Panc1 (cell line): ENCODE measurements around the gene SPECC1. TPM values are rescaled to one million over a fixed set of nuclear protein-coding genes. Genes with fewer than 3 reads are reported as not detected.
"Not testable (repeated sequence)": the region's sequence is repeated elsewhere in the genome, so short reads cannot be mapped to it uniquely, and the experiment has no call there.

ENCODE experiments used
- ATAC-seq: fragments of 200-7000 bp; cut with Tn5 transposase; 2 replicates; pipeline ENCODE4 v1.9.1; 2020; ENCODE audit warnings: mild to moderate bottlenecking, moderate library complexity
- BruUV-seq: library from RNA; stranded (reverse); fragments of 400-500 nt; replicated peaks from 2 replicates; lab custom pipeline; 2021; lab: Mats Ljungman, UMichigan
- CTCF ChIA-PET: fragments of 300-600 bp; sonication (Branson Sonifier 250); formaldehyde crosslinking; loops from one replicate; lab custom pipeline; 2022; ENCODE audit warnings: antibody characterized with exemption; lab: Charles Lee
- POLR2A ChIA-PET: fragments of 300-600 bp; sonication (Branson Sonifier 250); formaldehyde crosslinking; loops from one replicate; lab custom pipeline; 2022; ENCODE audit warnings: antibody characterized with exemption; lab: Charles Lee
- DNase-seq: peaks from one replicate; pipeline ENCODE4 v3.0.0-alpha.2; 2010; ENCODE audit warnings: low read depth, low spot score
- H3K27ac ChIP-seq: 2 replicates; pipeline ENCODE4 v1.5.1; 2011; ENCODE audit warnings: mild to moderate bottlenecking, low read length, inconsistent platforms
- H3K27me3 ChIP-seq: fragments of 200-500 bp; sonication (Bioruptor generic); 2 replicates; pipeline ENCODE4 v1.6.0; 2014; ENCODE audit warnings: low read length, inconsistent platforms; ENCODE audit not compliant: control insufficient read depth, insufficient read depth
- H3K36me3 ChIP-seq: fragments of 200-500 bp; sonication (Bioruptor generic); 2 replicates; pipeline ENCODE4 v1.5.1; 2014; ENCODE audit warnings: inconsistent platforms, mild to moderate bottlenecking, low read length, moderate library complexity; ENCODE audit not compliant: control insufficient read depth, insufficient read depth
- H3K4me1 ChIP-seq: 2 replicates; pipeline ENCODE4 v1.5.1; 2011; ENCODE audit warnings: inconsistent platforms, mild to moderate bottlenecking, low read length, moderate library complexity; ENCODE audit not compliant: control insufficient read depth, insufficient read depth
- H3K4me3 ChIP-seq, 2 experiments: 2 replicates each; pipeline ENCODE4 v1.5.1; 2011 to 2012; ENCODE audit warnings: low read depth in 2 of 2, low read length in 2 of 2, mild to moderate bottlenecking in 2 of 2, inconsistent platforms in 1 of 2, moderate library complexity in 1 of 2
- H3K9me3 ChIP-seq: fragments of 200-500 bp; sonication (Bioruptor generic); 2 replicates; pipeline ENCODE4 v1.5.1; 2014; ENCODE audit warnings: low read depth, mild to moderate bottlenecking, inconsistent platforms, low read length, moderate library complexity; ENCODE audit not compliant: control insufficient read depth, insufficient read depth
- POLR2AphosphoS5 ChIP-seq: IDR thresholded peaks from 2 replicates; pipeline ENCODE4 v1.6.1; 2012; ENCODE audit warnings: mild to moderate bottlenecking, low read depth, low read length, moderate library complexity
- SIN3A ChIP-seq: IDR thresholded peaks from 2 replicates; pipeline ENCODE4 v1.6.1; 2012; ENCODE audit warnings: low read depth, mild to moderate bottlenecking, low read length, moderate library complexity, borderline replicate concordance; ENCODE audit not compliant: insufficient read depth
- in situ Hi-C: cut with HindIII; loops from 2 replicates; pipeline ENCODE4 v1.10.0; 2016; ENCODE audit warnings: low sequenced_read_pairs, low pct_unique_long_range_greater_than_20kb
- intact Hi-C: fragments of 100-400 bp; cut with micrococcal nuclease; formaldehyde crosslinking; loops from one replicate; pipeline ENCODE4 v1.10.0; 2022; ENCODE audit not compliant: unreplicated experiment
- total RNA-seq: library from RNA; stranded (reverse); gene quantifications from one replicate; pipeline ENCODE4 v1.2.1, GENCODE V29; 2021; ENCODE audit not compliant: unreplicated experiment
- TF ChIP-seq, protein P1 (sequence below): fragments of 450-650 bp; IDR thresholded peaks from 2 replicates; pipeline ENCODE4 v1.5.1; 2017; ENCODE audit warnings: mild to moderate bottlenecking

The SPECC1 gene
- total RNA-seq, 1 experiment from 2014 or later, result 80.8 TPM

DNA sequence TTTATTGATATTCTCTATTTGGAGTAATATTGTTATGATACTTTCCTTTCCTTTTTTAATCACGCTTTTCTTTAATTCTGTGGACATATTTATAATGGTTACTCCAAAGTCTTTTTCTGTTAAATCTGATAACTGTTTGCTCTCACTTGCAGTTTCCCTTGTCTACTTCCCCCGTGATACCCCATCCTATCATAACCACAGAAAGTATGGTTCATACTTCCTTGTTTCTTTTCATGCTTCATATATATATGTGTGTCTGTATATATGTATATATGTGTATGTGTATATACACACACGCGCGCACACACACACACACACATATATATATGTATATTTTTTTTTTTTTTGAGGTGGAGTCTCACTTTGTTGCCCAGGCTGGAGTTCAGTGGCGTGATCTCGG is 23.5 kb downstream of the SPECC1 start:
- no peak for ATAC-seq
- H3K27me3 ChIP-seq, result no peaks in the 10 kb centered on the region
- TF ChIP-seq SIN3A (no peak), POLR2AphosphoS5 (no peak)
- intact Hi-C loops (no loop called here), in situ Hi-C loops (no loop called here)
- no peak for DNase-seq
- CTCF ChIA-PET, result no interaction called here
- H3K4me3 ChIP-seq, result no peak overlapping the region
- no peaks in the 10 kb centered on the region; the same call in 1 of the 2 replicates for H3K4me1 ChIP-seq
- no TSS peak for BruUV-seq
- H3K9me3 ChIP-seq, result no peaks in the 10 kb centered on the region
- H3K36me3 ChIP-seq, result no peaks in the 10 kb centered on the region
- POLR2A ChIA-PET, result no interaction called here
- H3K27ac ChIP-seq, result no peak overlapping the region

DNA sequence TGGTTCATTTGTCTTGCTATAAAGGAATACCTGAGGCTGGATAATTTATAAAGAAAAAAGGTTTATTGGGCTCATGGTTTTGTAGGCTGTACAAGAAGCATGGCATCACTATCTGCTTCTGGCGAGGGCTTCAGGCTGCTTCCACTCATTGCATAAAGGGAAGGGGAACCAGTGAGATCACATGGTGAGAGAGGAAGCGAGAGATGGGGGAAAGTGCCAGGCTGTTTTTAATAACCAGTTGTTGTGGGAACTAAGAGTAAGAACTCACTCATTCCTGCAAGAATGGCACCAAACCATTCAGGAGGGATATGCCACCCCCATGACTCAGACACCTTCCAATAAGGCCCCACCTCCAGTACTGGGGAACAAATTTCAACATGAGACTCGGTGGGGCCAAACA is 24.3 kb downstream of the SPECC1 start:
- Histone ChIP-seq H3K36me3 (no peaks in the 10 kb centered on the region), H3K4me1 (no peaks in the 10 kb centered on the region; the same call in 1 of the 2 replicates), H3K27ac (no peak overlapping the region), H3K4me3 (no peak overlapping the region), H3K9me3 (no peaks in the 10 kb centered on the region), H3K27me3 (no peaks in the 10 kb centered on the region)
- intact Hi-C loops (no loop called here), in situ Hi-C loops (no loop called here)
- no peak for ATAC-seq
- ChIA-PET CTCF (no interaction called here), POLR2A (no interaction called here)
- DNase-seq, result no peak
- BruUV-seq, result no TSS peak
- TF ChIP-seq POLR2AphosphoS5, result no peak

DNA sequence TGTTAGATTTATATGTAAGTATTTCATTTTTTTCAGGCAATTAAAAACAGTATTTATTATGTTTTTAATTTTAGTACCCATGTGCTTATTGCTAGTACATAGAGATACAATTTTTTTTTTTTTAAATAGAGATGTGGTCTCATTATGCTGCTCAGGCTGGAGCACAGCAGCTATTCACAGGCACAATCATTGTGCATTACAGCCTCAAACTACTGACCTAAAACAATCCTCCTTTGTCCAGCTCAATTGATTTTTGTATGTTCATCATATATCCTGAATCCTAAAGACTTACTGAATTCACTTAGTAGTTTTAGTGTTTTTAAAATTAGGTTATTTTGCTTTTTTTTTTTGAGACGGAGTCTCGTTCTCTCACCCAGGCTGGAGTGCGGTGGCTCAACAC is 26.3 kb downstream of the SPECC1 start:
- POLR2A ChIA-PET, result no interaction called here
- ATAC-seq (no peak), DNase-seq (no peak)
- Histone ChIP-seq H3K27ac (no peak overlapping the region), H3K4me3 (no peak overlapping the region), H3K36me3 (no peaks in the 10 kb centered on the region), H3K4me1 (no peaks in the 10 kb centered on the region; the same call in 1 of the 2 replicates), H3K9me3 (no peaks in the 10 kb centered on the region), H3K27me3 (no peaks in the 10 kb centered on the region)
- CTCF ChIA-PET, result no interaction called here
- in situ Hi-C loops, result no loop called here
- TF ChIP-seq, protein P1, sequence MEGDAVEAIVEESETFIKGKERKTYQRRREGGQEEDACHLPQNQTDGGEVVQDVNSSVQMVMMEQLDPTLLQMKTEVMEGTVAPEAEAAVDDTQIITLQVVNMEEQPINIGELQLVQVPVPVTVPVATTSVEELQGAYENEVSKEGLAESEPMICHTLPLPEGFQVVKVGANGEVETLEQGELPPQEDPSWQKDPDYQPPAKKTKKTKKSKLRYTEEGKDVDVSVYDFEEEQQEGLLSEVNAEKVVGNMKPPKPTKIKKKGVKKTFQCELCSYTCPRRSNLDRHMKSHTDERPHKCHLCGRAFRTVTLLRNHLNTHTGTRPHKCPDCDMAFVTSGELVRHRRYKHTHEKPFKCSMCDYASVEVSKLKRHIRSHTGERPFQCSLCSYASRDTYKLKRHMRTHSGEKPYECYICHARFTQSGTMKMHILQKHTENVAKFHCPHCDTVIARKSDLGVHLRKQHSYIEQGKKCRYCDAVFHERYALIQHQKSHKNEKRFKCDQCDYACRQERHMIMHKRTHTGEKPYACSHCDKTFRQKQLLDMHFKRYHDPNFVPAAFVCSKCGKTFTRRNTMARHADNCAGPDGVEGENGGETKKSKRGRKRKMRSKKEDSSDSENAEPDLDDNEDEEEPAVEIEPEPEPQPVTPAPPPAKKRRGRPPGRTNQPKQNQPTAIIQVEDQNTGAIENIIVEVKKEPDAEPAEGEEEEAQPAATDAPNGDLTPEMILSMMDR, result no peak
- BruUV-seq, result no TSS peak
- intact Hi-C loops, result no loop called here

DNA sequence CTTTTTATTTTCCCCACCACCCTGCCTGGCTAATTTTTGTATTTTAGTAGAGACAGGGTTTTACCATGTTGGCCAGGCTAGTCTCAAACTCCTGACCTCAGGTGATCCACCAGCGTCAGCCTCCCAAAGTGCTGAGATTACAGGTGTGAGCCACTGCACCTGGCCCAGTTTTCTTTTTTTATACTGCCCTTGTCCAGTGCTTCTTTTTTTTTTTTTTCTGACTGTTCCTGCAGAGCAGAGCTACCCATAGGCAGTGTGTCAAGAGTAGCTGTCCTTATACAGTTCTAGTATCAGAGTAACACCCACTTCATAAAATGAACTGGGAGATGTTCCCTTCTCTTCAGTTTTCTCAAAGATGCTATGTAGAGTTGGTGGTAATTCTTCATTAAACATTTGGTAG is 28.1 kb downstream of the SPECC1 start:
- intact Hi-C loops, CTCF ChIA-PET, H3K4me3 ChIP-seq, H3K27me3 ChIP-seq, H3K27ac ChIP-seq, H3K9me3 ChIP-seq, H3K36me3 ChIP-seq, in situ Hi-C loops, DNase-seq, ATAC-seq, BruUV-seq, H3K4me1 ChIP-seq: not testable (repeated sequence)
- POLR2A ChIA-PET, result interaction anchor here (0.6 kb wide), 1 partner anchor 264 kb away, joined by 4 read pairs; no protein-coding TSS in a partner anchor
